PFSK-1 (cell line): ENCODE results near the gene LCMT1.

Experiments
- FOXP2 ChIP-seq: optimal IDR thresholded peaks from 2 replicates; pipeline ENCODE3; 2011; ENCODE audit warnings: borderline replicate concordance, control low read depth, inconsistent platforms; ENCODE audit not compliant: insufficient read depth; ENCODE audit errors: extremely low read length, extremely low read depth
- POLR2AphosphoS5 ChIP-seq: IDR thresholded peaks from 2 replicates; pipeline ENCODE4 v1.6.1; 2012; ENCODE audit warnings: low read depth, mild to moderate bottlenecking, control low read depth, low read length, moderate library complexity
- REST ChIP-seq, 2 experiments: IDR thresholded peaks; 2 replicates each; pipeline versions ENCODE4 v1.6.1 to v1.8.0; 2011 to 2012; ENCODE audit warnings: low read depth in 2 of 2, low read length in 2 of 2, control low read depth in 1 of 2, inconsistent platforms in 1 of 2, mild to moderate bottlenecking in 1 of 2, moderate library complexity in 1 of 2; ENCODE audit not compliant: insufficient read depth in 1 of 2
- SIN3A ChIP-seq: IDR thresholded peaks from 2 replicates; pipeline ENCODE4 v1.6.1; 2012; ENCODE audit warnings: mild to moderate bottlenecking, low read length, moderate library complexity, borderline replicate concordance; ENCODE audit not compliant: insufficient read depth
- TAF1 ChIP-seq: IDR thresholded peaks from 2 replicates; pipeline ENCODE4 v1.6.1; 2012; ENCODE audit warnings: low read length, control low read depth, borderline replicate concordance; ENCODE audit not compliant: insufficient read depth

Gene LCMT1

GRCh38 chr16:25212636-25213035 is 101.1 kb downstream of the LCMT1 start:
- TF ChIP-seq FOXP2 (no peak), SIN3A (no peak), TAF1 (no peak), POLR2AphosphoS5 (no peak), REST (IDR thresholded peaks at IDR 0.05; ENCODE audit: insufficient read depth in 1 of 2, low read depth in 2 of 2, low read length in 2 of 2) (no peak)

GRCh38 chr16:25213709-25214397 is 102.3 kb downstream of the LCMT1 start:
- no peak for TF ChIP-seq SIN3A
- no peak for TF ChIP-seq FOXP2
- no peak for TF ChIP-seq TAF1
- no peak for TF ChIP-seq REST (IDR thresholded peaks at IDR 0.05; ENCODE audit: insufficient read depth in 1 of 2, low read depth in 2 of 2, low read length in 2 of 2)
- no peak for TF ChIP-seq POLR2AphosphoS5

- TF ChIP-seq POLR2AphosphoS5 (no peak), REST (IDR thresholded peaks at IDR 0.05; ENCODE audit: insufficient read depth in 1 of 2, low read depth in 2 of 2, low read length in 2 of 2) (no peak), SIN3A (no peak), FOXP2 (no peak), TAF1 (no peak)
Measured at GRCh38 chr16:25217112-25217511, 105.6 kb downstream of the LCMT1 start.

GRCh38 chr16:25217921-25218320 is 106.4 kb downstream of the LCMT1 start:
- TF ChIP-seq REST (IDR thresholded peaks at IDR 0.05; ENCODE audit: insufficient read depth in 1 of 2, low read depth in 2 of 2, low read length in 2 of 2) (no peak), FOXP2 (no peak), POLR2AphosphoS5 (no peak), SIN3A (no peak), TAF1 (no peak)
